GM12873 (cell line): ENCODE results near the gene PCDH1.

ENCODE experiments used
- CTCF ChIP-seq: IDR thresholded peaks from 2 replicates; pipeline ENCODE4 v1.5.1; 2012; ENCODE audit warnings: low read depth, mild to moderate bottlenecking, moderate library complexity, low read length, control low read depth; ENCODE audit not compliant: insufficient read depth; ENCODE audit errors: missing control alignments

Gene PCDH1

GRCh38 chr5:141835928-141836670 lies 42.1 kb downstream of the PCDH1 start:
- no peak for TF ChIP-seq CTCF

GRCh38 chr5:141834331-141834730 lies 43.9 kb downstream of the PCDH1 start:
- no peak for TF ChIP-seq CTCF

GRCh38 chr5:141832131-141832530 lies 46.1 kb downstream of the PCDH1 start:
- no peak for TF ChIP-seq CTCF

GRCh38 chr5:141828162-141828561 lies 50.0 kb downstream of the PCDH1 start:
- no peak for TF ChIP-seq CTCF

GRCh38 chr5:141826674-141827073 lies 51.5 kb downstream of the PCDH1 start:
- no peak for TF ChIP-seq CTCF

- peak; percentile 46 for TF ChIP-seq CTCF
Observed at GRCh38 chr5:141825791-141826560, 52.2 kb downstream of the PCDH1 start.

GRCh38 chr5:141825241-141825671 lies 53.0 kb downstream of the PCDH1 start:
- TF ChIP-seq CTCF = no peak
